CD4-positive, alpha-beta T cell treated with Interleukin-2 at 100 ng/mL for 4 hours (primary cell): Measurements from ENCODE around the gene TRMT44.
"Not testable (repeated sequence)": the region's sequence is repeated elsewhere in the genome, so short reads cannot be mapped to it uniquely, and the experiment has no call there.

ENCODE experiments used
- DNase-seq: peaks from one replicate; pipeline ENCODE4 v3.0.0-alpha.2; 2020; ENCODE audit warnings: low spot score

The TRMT44 gene

DNA sequence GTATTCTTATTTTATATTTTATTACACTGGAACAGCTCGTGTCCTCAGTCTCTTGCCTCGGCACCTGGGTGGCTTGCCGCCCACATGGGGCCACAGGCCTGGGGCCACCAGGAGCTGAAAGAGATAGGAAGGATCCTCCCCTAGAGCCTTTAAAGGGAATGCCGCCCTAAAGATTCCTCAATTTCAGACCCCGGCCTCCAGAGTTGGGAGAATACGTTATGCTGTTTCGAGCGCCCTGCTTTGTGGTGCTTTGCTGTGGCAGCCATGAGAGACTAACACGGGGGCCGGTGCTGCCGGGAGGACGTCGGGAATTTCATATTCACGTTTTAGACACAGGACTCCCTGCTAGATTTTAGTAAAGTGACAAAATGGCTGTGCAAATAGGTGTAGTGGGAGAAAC, 33.3 kb upstream of the TRMT44 start:
- no peak for DNase-seq

DNA sequence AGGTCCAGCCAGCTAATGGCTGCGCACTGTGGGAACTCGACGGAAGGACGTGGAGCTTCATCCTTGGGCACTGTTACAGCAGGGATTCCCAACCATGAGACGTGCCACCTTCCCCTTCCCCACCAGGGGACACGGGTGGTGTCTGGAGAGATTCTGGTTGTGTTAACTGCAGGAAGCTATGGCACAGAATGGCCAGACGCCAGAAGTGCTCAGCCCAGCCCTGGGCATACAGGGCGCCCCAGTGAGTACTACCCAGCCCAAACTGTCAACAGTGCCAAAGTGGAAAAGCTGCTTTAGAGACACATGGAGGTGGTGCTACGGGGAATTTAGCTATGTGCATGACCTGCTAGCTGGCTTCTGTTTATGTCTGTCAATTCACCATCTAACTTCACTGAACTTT, 32.8 kb upstream of the TRMT44 start:
- DNase-seq: no peak

DNA sequence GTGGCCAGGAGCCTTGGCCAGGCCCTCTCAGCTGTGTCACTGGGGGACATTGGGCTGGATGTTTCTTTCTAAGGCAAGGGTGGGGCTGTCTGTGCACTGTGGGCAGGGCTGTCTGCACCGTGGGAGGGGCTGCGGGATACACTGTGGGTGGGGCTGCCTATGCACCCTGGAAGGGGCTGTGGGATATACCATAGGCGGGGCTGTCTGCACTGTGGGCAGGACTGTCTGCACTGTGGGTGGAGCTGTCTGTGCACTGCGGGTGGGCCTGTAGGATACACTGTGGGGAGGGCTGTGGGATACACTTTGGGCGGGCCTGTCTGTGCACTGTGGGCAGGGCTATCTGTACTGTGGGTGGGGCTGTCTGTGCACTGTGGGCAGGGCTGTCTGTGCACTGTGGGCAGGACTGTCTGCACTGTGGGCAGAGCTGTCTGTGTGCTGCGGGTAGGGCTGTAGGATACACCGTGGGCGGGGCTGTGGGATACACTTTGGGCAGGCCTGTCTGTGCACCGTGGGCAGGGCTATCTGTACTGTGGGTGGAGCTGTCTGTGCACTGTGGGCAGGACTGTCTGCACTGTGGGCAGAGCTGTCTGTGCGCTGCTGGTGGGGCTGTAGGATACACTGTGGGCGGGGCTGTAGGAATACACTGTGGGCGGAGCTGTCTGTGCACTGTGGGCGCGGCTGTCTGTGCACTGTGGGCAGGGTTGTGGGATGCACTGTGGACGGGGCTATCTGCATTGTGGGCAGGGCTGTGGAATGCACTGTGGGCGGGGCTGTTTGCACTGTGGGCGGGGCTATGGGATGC, 31.1 kb upstream of the TRMT44 start:
- peak; percentile 81 for DNase-seq

DNA sequence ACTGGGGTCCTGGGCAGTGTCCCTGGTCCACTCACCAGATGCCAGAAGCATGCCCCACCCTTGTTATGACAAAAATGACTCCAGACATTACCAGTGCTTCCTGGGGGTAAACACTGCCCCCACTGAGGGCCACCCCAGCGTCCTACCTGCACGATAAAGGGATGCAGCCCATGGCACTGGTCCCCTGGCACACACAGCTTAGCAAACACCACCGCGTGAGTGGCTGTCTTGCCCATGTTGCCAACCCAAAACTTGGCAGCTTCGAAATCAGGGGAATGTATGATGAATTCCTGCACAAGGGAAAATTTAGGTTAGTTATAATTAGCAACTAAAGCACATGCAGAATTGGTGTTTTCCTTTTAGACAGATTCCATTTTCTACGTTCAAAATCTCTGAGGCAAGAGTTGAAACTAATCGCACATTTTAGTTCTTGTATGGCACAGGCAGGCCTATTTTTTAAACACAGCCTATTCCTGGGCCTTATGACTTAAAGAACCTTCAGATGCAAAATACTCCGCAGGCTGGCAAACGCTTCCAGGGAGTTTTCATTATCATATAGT, 30.4 kb upstream of the TRMT44 start:
- DNase-seq: no peak

DNA sequence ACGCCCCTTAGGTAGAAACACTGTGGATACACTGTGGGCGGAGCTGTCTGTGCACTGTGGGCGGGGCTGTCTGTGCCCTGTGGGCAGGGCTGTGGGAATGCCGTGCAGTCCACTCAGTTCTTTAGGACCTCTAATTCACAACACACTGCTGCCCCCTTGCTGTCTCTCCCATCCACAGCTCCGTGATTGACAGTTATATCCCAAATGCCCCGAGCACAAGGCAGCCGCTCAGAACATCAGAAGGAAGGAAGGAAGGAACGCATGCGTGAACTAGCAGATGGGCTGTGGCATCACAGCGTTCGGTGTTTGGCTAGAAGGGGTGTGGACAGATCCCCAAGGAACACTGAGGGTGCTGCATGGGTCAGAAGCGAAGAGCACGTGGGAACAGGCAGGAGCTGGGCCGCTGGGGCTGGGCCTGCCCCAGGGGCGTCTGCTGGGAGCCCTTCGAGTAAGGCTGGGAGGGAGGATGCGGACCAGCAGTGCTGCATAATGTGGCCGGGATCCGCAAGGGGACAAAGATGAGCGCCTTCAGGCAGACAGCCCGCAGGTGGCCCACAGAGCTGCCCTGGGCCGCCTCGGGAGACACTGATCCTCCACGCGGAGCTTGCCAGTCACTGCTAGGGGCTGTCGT, 29.8 kb upstream of the TRMT44 start:
- DNase-seq: no peak

DNA sequence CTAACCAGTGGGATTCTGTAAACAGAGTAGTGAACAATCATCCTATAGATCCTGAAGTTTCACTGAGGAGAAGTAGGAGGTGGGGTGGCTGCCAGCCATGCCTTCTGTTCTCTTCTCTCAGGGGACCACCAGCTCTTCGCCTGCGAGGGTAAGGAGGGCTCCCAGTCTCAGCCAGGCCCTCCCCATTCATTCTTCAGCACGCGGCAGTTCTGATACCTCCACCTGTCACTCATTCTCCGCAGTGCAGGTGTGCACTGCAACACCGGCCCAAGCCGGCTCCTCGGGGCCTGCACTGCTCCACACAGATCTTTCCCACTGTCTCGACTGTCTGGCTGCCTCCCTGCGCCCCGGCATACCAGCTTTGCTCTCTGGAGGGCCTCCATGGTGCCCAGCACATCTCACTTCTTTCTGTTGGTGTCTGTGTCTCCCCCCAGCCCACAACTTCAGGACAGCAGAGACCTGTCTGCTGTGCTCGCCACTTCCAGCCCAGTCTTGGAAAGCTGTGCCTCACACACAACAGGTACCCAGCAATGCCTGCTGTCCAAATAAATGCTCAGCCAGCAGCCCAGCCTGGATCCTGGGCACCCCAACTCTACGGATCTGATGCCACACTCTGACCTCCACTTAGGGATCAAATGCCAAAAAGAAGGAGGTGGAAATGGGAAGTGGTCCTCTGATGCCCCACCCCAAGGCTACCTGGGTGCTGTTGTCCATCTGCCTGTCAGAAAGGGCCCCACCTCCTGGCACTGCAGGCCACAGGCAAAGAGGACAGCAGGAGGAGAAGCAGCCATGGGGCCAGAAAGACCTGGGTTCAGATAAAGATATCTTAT, 29.0 kb upstream of the TRMT44 start:
- no peak for DNase-seq

DNA sequence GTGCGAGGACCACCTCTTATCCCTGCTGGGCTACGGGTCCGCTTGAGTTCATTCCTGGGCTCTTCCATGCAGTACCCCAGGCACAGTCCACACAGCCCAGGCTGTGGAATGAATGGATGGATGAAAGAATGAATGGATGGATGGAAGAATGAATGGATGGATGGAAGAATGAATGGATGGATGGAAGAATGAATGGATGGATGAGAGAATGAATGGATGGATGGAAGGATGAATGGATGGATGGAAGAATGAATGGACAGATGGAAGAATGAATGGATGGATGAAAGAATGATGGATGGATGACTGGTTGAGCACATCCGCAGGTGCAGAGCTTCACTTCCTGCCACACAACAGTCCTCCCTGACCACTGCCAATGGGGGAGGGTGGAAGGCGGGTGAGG, 28.3 kb upstream of the TRMT44 start:
- DNase-seq: no peak

DNA sequence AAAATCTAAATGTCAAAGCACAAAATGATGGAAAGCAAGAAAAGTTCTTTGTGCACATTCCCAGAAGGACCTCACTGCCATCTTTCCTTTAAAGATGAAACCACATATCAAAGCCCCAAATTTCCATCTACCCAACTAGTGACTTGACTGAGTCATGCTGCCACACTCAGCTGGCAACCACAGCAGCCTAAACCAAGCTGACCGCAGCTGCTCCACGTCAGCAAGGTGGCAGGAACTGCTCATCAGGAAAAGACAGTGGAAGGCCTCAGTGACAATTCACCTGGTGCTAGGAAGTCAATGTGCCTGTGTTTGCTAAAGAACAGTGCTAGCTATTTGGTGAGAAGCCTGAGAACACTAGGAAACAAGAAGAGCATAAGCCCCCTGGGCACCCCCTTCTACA, 26.2 kb upstream of the TRMT44 start:
- peak; percentile 55 for DNase-seq

DNA sequence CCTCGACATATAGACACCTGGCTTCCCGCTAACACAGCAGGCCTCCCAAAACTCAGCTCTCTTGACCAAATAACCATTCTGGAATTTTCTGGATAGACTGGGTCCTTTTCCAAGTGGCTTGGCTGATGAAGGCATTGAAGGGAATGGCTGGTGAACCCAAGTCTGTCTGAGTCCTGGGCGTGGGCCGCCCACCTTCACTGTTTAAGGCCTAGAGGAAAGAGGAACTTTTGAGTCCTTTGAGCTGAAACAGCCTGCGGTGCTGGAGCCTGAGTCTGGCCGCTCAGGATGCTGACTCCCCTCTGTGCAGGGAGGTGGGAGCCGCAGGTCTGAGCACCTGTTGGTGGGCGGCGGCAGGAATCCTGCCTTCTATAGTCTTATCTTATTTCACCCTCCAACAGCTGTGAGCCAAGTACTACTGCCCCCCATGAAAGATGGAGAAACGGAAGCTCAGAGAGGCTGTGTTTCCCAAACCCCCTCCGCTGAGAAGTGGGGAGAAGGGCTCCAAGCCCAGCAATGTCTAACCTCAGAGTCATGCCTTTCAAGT, 23.4 kb upstream of the TRMT44 start:
- DNase-seq: no peak

DNA sequence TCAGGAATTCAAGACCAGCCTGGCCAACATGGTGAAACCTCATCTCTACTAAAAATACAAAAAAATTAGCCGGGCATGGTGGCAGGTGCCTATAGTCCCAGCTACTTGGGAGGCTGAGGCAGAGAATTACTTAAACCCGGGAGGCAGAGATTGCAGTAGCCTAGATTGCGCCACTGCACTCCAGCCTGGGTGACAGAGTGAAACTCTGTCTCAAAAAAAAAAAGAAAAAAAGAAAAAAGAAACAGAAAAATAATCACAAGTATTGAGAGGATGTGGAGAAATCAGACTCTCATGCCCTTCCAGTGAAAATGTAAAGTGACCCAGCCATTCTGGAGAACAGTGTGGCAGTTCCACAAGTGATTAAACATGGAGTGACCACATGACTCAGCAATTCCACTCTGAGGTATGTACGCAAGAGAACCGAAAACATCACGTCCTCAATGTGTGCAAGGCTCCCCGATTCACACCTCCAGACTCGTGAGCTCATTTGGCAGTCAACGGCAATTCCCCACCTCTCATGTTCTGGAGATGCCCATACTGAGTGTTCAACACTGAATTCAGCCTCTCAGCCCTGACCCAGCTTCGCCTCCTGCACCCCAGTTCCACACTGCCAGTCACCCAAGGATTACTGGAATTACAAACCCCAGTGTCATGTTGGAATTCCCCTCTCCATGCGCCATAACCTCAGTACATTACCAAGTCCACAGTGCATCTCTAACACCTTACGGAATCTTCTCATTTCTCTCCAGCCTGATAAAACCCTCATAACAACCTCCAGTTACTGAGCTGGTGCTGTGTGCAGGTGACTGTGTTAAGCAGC, 21.1 kb upstream of the TRMT44 start:
- DNase-seq: no peak

DNA sequence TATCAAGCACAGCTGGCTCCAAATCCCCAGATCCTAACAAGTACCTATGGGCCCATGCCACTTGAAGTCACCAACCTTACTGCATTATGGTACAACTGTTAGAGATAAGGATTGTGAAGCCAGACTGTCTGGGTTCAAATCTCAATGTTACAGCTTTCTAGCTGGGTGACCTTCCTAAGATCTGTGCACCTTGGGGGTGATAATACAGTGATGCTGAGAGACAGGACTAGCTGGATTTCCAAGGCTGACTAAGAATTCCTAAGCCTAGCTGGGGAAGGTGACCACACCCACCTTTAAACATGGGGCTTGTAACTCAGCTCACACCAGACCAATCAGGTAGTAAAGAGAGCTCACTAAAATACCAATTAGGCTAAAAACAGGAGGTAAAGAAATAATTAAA, 20.4 kb upstream of the TRMT44 start:
- DNase-seq: not testable (repeated sequence)

DNA sequence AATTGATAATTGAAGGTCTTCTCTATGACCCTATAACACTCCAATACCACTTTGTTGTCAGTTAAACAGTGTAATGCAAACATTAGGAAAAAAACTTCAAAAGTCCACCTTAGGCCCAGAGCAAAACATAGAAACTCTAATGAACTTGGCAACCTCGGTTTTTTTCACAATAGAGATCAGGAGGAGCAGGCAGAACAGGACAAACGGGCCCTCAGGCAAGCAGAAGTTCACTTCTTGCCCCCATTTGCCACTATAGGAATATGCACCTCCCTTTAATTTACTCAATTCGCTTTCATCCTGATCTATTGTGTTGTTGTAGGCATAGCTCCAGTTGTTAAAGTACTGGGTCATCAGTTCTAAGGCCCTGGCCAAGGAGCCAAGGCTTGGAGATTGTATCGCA, 18.2 kb upstream of the TRMT44 start:
- no peak for DNase-seq

DNA sequence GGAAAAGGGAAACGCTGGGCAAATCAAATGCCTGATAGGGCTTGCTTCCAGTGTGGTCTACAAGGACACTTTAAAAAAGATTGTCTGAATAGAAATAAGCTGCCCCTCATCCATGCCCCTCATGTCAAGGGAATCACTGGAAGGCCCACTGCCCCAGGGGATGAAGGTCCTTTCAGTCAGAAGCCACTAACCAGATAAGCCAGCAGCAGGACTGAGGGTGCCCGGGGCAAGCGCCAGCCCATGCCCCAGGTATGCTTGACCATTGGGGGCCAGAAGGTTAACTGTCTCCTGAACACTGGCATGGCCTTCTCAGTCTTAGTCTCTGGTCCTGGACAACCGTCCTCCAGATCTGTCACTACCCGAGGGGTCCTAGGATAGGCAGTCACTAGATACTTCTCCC, 17.8 kb upstream of the TRMT44 start:
- no peak for DNase-seq

DNA sequence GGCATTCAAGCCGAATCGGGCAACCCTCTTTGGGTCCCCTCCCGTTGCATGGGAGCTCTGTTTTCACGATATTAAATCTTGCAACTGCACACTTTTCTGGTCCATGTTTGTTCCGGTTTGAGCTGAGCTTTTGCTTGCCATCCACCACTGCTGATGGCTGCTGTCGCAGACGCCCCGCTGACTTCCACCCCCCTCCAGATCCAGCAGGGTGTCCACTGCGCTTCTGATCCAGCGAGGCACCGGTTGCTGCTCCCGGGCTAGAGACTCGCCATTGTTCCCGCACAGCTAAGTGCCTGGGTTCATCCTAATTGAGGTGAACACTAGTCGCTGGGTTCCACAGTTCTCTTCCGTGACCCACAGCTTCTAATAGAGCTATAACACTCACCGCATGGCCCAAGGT, 13.3 kb upstream of the TRMT44 start:
- DNase-seq: no peak

DNA sequence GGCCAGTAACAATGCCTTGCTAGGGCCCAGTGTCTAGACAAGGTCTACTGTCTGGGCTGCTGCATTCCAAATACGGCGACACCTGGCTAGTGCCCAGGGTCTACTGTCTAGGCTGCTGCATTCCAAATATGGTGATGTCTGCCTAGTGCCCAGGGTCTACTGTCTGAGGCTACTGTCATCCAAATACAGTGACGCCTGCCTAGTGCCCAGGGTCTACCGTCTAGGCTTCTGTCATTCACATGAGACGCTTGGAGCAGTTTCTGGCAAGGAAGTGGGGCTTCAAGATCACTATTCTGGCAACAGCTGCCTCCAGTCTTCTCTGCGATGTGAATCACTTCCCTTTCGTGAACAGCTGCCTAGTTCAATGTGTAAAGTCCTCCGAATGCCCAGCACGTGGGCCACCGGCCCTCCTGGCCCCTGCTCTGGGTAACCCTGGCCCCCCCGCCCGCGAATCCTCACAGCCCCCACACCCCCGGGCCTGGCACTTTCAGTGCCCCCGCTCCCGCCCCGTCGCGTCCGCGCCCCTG, 12.8 kb upstream of the TRMT44 start:
- DNase-seq: peak; percentile 21

DNA sequence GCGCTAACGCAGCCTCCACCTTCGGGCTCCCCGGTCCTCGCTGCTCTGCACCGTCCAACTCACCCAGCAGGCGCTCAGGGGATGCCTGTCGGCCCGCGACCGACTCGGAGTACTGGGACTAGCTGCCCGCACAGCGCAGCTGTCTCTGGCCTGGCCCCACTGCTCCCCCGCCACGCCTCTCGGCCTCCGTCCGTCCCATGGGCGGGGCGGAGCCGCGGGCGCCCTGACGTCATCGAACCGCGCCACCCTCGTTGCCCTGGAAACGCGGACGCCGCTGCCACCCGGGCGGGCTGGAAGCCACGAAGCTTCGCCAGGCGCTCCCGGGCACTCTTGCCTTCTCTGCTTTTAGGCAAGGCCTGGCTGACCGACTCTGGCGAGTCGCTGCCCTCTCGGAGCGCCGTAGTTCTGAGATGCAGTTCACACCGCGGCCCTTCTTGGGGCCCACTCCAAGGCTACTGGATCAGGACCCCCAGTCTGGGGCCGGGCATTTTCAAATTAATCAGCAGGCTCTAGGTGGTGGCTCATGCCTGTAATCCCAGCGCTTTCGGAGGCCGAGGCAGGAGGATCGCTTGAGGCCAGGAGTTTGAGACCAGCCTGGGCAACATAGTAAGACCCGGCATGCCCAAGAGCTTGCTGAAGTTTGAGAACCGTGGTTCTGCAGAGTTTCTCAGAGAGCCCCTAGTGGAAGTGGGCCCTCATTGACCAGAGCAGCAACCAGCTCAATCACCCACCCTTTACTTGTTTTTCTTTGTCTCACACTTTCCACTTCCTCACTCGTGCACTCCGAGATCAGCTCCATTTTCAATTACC, 12.1 kb upstream of the TRMT44 start:
- peak; percentile 92 for DNase-seq

DNA sequence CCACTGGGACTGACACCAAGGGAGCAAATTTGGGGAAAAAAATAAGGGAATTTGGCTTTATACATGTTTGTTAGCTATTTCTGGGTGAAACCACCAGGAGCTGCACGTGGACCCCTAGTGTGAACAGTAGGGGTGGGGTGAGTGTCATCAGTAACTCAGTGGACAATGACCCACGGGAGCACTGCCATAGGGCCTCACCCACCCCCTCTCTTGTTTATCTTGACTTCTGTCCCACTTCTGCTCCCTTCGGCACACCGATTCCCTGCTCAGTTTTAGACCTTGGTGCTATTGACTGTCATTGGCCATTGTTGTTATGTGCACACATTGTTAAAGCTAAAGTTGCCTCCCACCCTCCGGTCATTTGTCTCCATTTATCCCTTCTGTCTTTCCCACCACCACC, 9.0 kb upstream of the TRMT44 start:
- DNase-seq: no peak

DNA sequence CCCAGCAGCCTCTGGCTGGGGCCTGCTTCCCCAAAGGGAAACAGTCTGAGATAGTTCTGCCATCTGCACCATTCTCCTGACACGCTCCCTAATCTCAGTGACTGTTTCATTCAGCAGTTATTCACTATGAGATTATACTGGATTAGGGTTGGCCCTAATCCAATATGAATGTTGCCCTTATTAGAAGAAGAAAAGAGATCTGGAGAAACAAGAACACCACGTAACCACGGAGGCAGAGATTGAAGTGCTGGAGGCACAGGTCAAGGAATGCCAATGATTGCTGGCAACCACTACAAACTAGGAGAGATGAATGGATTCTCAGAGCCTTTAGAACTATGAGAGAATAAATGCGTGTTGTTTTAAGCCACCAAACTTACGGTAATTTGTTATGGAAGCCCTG, 7.4 kb upstream of the TRMT44 start:
- DNase-seq: no peak

DNA sequence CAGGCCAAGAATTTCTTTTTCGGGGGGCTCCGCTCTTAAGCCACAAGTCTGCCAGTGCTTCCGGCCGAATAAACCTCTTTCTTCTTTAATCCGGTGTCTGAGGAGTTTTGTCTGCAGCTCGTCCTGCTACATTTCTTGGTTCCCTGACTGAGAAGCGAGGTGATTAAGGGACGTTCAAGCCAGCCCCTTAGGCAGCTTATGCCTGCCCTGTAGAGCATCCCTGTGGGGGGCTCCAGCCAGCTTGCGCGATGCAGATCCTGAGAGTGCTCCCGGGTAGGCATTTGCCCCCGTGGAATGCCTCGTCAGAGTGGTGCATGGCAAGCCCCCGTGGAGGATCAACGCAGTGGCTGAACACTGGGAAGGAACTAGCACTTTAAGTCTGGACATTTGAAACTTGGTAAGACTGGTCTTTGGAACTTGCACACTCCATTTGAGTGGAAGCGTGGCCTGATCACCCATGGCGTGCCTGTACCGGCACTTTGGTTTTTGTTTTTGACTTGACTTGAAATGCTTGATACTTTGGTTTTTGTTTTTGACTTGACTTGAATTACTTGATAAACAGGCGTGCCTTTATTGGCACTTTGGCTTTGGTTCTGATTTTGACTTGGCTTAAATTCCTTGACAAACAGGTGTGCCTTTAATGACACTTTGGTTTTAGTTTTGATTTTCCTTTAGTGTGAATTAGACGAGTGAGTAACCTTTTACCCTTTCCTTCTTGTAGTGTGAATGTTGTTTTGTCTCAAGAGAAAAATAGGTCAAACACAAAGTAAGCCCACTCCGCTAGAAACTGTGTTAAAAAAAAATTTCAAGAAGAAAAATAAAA, 6.1 kb upstream of the TRMT44 start:
- DNase-seq: no peak
